Measurements from ENCODE around the gene GDPGP1. TPM values are rescaled to one million over a fixed set of nuclear protein-coding genes. Genes with fewer than 3 reads are reported as not detected.

GDPGP1 gene
- total and polyA plus RNA-seq, 2 donors (not counting 1 experiment from before 2014, with no cell fraction given) = 9.3 to 10.4 TPM

DNA sequence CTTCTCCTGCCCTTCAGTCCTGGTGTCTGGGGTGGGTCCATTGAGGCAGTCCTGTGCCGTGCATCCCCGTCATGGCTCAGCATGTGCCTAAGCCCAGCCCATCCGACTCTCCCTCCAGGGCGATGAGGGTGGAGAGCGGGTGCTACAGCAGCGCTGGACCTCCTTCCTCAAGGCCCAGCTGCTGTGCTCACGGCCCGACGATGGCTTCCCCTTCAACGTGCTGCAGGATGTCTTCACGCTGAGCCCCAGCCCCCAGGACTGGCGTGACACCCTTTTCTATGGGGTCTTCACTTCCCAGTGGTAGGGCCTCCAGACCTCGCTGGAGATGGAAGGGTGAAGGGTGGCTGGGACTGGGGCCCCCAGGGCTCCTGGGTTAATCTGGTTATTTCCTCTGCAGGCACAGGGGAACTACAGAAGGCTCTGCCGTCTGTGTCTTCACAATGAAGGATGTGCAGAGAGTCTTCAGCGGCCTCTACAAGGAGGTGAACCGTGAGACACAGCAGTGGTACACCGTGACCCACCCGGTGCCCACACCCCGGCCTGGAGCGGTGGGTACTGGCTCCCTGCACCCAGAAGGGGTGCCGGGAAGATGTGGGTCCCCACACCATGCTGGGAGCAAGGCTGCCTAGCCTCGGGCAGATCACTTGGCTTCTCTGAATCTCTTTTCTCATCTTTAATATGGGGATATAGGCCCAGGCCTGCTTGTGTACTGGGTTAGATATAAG lies 10.4 kb upstream of the GDPGP1 start:
- Histone ChIP-seq H3K27me3 (replicated peaks in 1 of 4; ENCODE audit: control extremely low read depth in 1 of 4, control insufficient read depth in 3 of 4, insufficient read depth in 4 of 4, low read length in 3 of 4) (no peaks in the 10 kb centered on the region), H3K27ac (ENCODE audit: low read length in 2 of 2) (peak overlapping the region in 1 of 2 donors; percentile 23), H4K20me1 (ENCODE audit: control insufficient read depth, insufficient read depth, low read length, poor library complexity, severe bottlenecking) (peaks cover 66% of the 10 kb centered on the region), H3K9ac (ENCODE audit: low read length) (no peak overlapping the region), H3K4me1 (ENCODE audit: control insufficient read depth in 2 of 2, insufficient read depth in 2 of 2, low read length in 2 of 2) (peaks cover 18 to 28% of the 10 kb centered on the region in 2 donors), H3K4me3 (ENCODE audit: control extremely low read depth in 1 of 5, extremely low read depth in 1 of 5, insufficient read depth in 1 of 5, low read depth in 2 of 5, low read length in 4 of 5) (no peak overlapping the region), H3K79me2 (ENCODE audit: control insufficient read depth, insufficient read depth, low read length) (peaks cover 66% of the 10 kb centered on the region), H3K4me2 (replicated peaks; ENCODE audit: low read depth, low read length, poor library complexity, severe bottlenecking) (no peak overlapping the region), H3K36me3 (replicated peaks in 1 of 2; ENCODE audit: control extremely low read depth in 1 of 2, control insufficient read depth in 1 of 2, extremely low read depth in 1 of 2, insufficient read depth in 2 of 2, low read length in 1 of 2) (peaks cover 0 to 94% of the 10 kb centered on the region in 2 experiments), H2AFZ (ENCODE audit: insufficient read depth, low read depth, low read length, poor library complexity, severe bottlenecking) (no peak overlapping the region), H3K9me3 (ENCODE audit: control extremely low read depth in 1 of 3, control insufficient read depth in 2 of 3, insufficient read depth in 1 of 3, low read length in 2 of 3) (no peaks in the 10 kb centered on the region)
- ChIA-PET POLR2A (interaction anchor here (0.6 to 0.7 kb wide), 2 partner anchors 60 to 213 kb away, joined by 3 read pairs; no protein-coding TSS in a partner anchor), CTCF (interaction anchor here (1.0 to 12.6 kb wide), 3 partner anchors 9 to 32 kb away, joined by 6 to 274 read pairs (median 169); partner anchors contain the start of gene SEMA4B)
- ATAC-seq (ENCODE audit: low read depth) (no peak), DNase-seq (no peak)
- intact Hi-C loops (cut with micrococcal nuclease) = no loop called here
- 96% methylated on average over 17 of the region's 22 CpGs for WGBS (ENCODE audit: insufficient coverage)
- TF ChIP-seq EZH2 (IDR thresholded peaks at IDR 0.05; ENCODE audit: borderline replicate concordance, insufficient read depth, low read depth, low read length, poor library complexity, severe bottlenecking) = no peak
- TF ChIP-seq, protein P1, sequence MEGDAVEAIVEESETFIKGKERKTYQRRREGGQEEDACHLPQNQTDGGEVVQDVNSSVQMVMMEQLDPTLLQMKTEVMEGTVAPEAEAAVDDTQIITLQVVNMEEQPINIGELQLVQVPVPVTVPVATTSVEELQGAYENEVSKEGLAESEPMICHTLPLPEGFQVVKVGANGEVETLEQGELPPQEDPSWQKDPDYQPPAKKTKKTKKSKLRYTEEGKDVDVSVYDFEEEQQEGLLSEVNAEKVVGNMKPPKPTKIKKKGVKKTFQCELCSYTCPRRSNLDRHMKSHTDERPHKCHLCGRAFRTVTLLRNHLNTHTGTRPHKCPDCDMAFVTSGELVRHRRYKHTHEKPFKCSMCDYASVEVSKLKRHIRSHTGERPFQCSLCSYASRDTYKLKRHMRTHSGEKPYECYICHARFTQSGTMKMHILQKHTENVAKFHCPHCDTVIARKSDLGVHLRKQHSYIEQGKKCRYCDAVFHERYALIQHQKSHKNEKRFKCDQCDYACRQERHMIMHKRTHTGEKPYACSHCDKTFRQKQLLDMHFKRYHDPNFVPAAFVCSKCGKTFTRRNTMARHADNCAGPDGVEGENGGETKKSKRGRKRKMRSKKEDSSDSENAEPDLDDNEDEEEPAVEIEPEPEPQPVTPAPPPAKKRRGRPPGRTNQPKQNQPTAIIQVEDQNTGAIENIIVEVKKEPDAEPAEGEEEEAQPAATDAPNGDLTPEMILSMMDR (IDR thresholded peaks at IDR 0.05) = no peak
- H3K27me3 Mint-ChIP-seq = no peaks in the 10 kb centered on the region
- no peak overlapping the region for H3K4me3 Mint-ChIP-seq
- H3K9me3 Mint-ChIP-seq (ENCODE audit: insufficient read depth) = no peaks in the 10 kb centered on the region
- H3K27ac Mint-ChIP-seq = peak overlapping the region; percentile 37
- peaks cover 30% of the 10 kb centered on the region for H3K4me1 Mint-ChIP-seq

DNA sequence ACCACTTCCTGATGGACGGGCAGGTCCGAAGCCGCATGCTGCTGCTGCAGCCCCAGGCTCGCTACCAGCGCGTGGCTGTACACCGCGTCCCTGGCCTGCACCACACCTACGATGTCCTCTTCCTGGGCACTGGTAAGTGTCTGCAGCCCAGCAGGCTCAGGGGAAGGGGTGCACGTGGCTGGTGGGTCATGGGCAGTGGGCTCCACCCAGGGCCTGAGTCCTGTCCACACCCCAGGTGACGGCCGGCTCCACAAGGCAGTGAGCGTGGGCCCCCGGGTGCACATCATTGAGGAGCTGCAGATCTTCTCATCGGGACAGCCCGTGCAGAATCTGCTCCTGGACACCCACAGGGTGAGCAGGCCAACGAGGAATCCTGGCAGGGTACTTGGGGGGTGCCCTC lies 9.0 kb upstream of the GDPGP1 start:
- Histone ChIP-seq H3K4me2 (replicated peaks; ENCODE audit: low read depth, low read length, poor library complexity, severe bottlenecking) (no peak overlapping the region), H3K4me1 (ENCODE audit: control insufficient read depth in 2 of 2, insufficient read depth in 2 of 2, low read length in 2 of 2) (peaks cover 6 to 20% of the 10 kb centered on the region in 2 donors), H3K27me3 (replicated peaks in 1 of 4; ENCODE audit: control extremely low read depth in 1 of 4, control insufficient read depth in 3 of 4, insufficient read depth in 4 of 4, low read length in 3 of 4) (no peaks in the 10 kb centered on the region), H3K9me3 (ENCODE audit: control extremely low read depth in 1 of 3, control insufficient read depth in 2 of 3, insufficient read depth in 1 of 3, low read length in 2 of 3) (no peaks in the 10 kb centered on the region), H3K27ac (ENCODE audit: low read length in 2 of 2) (no peak overlapping the region), H3K4me3 (ENCODE audit: control extremely low read depth in 1 of 5, extremely low read depth in 1 of 5, insufficient read depth in 1 of 5, low read depth in 2 of 5, low read length in 4 of 5) (no peak overlapping the region), H3K9ac (ENCODE audit: low read length) (no peak overlapping the region), H4K20me1 (ENCODE audit: control insufficient read depth, insufficient read depth, low read length, poor library complexity, severe bottlenecking) (peaks cover 69% of the 10 kb centered on the region), H3K36me3 (replicated peaks in 1 of 2; ENCODE audit: control extremely low read depth in 1 of 2, control insufficient read depth in 1 of 2, extremely low read depth in 1 of 2, insufficient read depth in 2 of 2, low read length in 1 of 2) (peaks cover 0 to 95% of the 10 kb centered on the region in 2 experiments), H2AFZ (ENCODE audit: insufficient read depth, low read depth, low read length, poor library complexity, severe bottlenecking) (no peak overlapping the region), H3K79me2 (ENCODE audit: control insufficient read depth, insufficient read depth, low read length) (peaks cover 52% of the 10 kb centered on the region)
- DNase-seq (no peak), ATAC-seq (ENCODE audit: low read depth) (no peak)
- Mint-ChIP-seq H3K27ac (no peak overlapping the region), H3K9me3 (ENCODE audit: insufficient read depth) (no peaks in the 10 kb centered on the region), H3K4me3 (no peak overlapping the region), H3K4me1 (peaks cover 26% of the 10 kb centered on the region), H3K27me3 (no peaks in the 10 kb centered on the region)
- no peak for TF ChIP-seq EZH2 (IDR thresholded peaks at IDR 0.05; ENCODE audit: borderline replicate concordance, insufficient read depth, low read depth, low read length, poor library complexity, severe bottlenecking)
- TF ChIP-seq, protein P1 (IDR thresholded peaks at IDR 0.05) = no peak
- ChIA-PET CTCF (no interaction called here), POLR2A (no interaction called here)
- intact Hi-C loops (cut with micrococcal nuclease) = no loop called here
- 98% methylated on average over 16 of the region's 17 CpGs for WGBS (ENCODE audit: insufficient coverage)
